Astrocyte (in vitro differentiated cells and primary cell): ENCODE measurements around the gene FILIP1L. TPM values are rescaled to one million over a fixed set of nuclear protein-coding genes. Genes with fewer than 3 reads are reported as not detected.

Source experiments
- DNase-seq: peaks from one replicate; pipeline ENCODE4 v3.0.0-alpha.2; 2010; ENCODE audit warnings: low read depth
- FAIRE-seq: peaks from 2 replicates; lab custom pipeline; 2011; peaks lifted over from hg19 to GRCh38; lab: Jason Lieb, UNC
- H2AFZ ChIP-seq: 2 replicates; pipeline ENCODE4 v1.6.0; 2012; ENCODE audit warnings: low read depth, low read length, inconsistent platforms
- H3K27ac ChIP-seq: 2 replicates; pipeline ENCODE4 v1.5.1; 2011; ENCODE audit warnings: low read depth, low read length, inconsistent platforms
- H3K27me3 ChIP-seq: 2 replicates; pipeline ENCODE4 v1.6.0; 2011; ENCODE audit warnings: low read length, inconsistent platforms; ENCODE audit not compliant: insufficient read depth
- H3K36me3 ChIP-seq: 2 replicates; pipeline ENCODE4 v1.5.1; 2011; ENCODE audit warnings: low read length, inconsistent platforms; ENCODE audit not compliant: insufficient read depth
- H3K4me1 ChIP-seq: 2 replicates; pipeline ENCODE4 v1.5.1; 2011; ENCODE audit warnings: low read length, inconsistent platforms; ENCODE audit not compliant: insufficient read depth
- H3K4me2 ChIP-seq: 2 replicates; pipeline ENCODE4 v1.6.0; 2012; ENCODE audit warnings: low read length, inconsistent platforms
- H3K4me3 ChIP-seq: 2 replicates; pipeline ENCODE4 v1.5.1; 2011; ENCODE audit warnings: low read depth, mild to moderate bottlenecking, low read length, inconsistent platforms; ENCODE audit not compliant: insufficient read depth
- H3K79me2 ChIP-seq: 2 replicates; pipeline ENCODE4 v1.6.0; 2012; ENCODE audit warnings: mild to moderate bottlenecking, low read length, inconsistent platforms; ENCODE audit not compliant: insufficient read depth
- H3K9ac ChIP-seq: 2 replicates; pipeline ENCODE4 v1.6.0; 2012; ENCODE audit warnings: mild to moderate bottlenecking, low read length, inconsistent platforms
- H3K9me3 ChIP-seq: 2 replicates; pipeline ENCODE4 v1.5.1; 2012; ENCODE audit warnings: low read depth, mild to moderate bottlenecking, low read length, inconsistent platforms; ENCODE audit not compliant: insufficient read depth
- H4K20me1 ChIP-seq: 2 replicates; pipeline ENCODE4 v1.6.0; 2012; ENCODE audit warnings: low read length, inconsistent platforms; ENCODE audit not compliant: insufficient read depth
- H3K27ac Mint-ChIP-seq: one replicate; pipeline ENCODE4 v1.8.0; 2021; ENCODE audit warnings: mild to moderate bottlenecking, mixed read lengths; ENCODE audit not compliant: unreplicated experiment
- H3K27me3 Mint-ChIP-seq: one replicate; pipeline ENCODE4 v1.8.0; 2021; ENCODE audit warnings: low read depth, mixed read lengths; ENCODE audit not compliant: unreplicated experiment
- H3K36me3 Mint-ChIP-seq: one replicate; pipeline ENCODE4 v1.8.0; 2021; ENCODE audit warnings: low read depth, mixed read lengths; ENCODE audit not compliant: unreplicated experiment
- H3K4me1 Mint-ChIP-seq: one replicate; pipeline ENCODE4 v1.8.0; 2021; ENCODE audit warnings: low read depth, mixed read lengths; ENCODE audit not compliant: unreplicated experiment
- H3K4me3 Mint-ChIP-seq: one replicate; pipeline ENCODE4 v1.8.0; 2021; ENCODE audit warnings: mild to moderate bottlenecking, moderate library complexity, mixed read lengths; ENCODE audit not compliant: unreplicated experiment
- H3K9me3 Mint-ChIP-seq: one replicate; pipeline ENCODE4 v1.8.0; 2021; ENCODE audit warnings: mild to moderate bottlenecking, mixed read lengths; ENCODE audit not compliant: unreplicated experiment
- CTCF ChIP-seq: IDR thresholded peaks from 2 replicates; pipeline ENCODE4 v1.5.1; 2011; ENCODE audit warnings: low read depth, mild to moderate bottlenecking, inconsistent platforms, low read length, moderate library complexity; ENCODE audit not compliant: insufficient read depth
- EZH2 ChIP-seq: IDR thresholded peaks from 2 replicates; pipeline ENCODE4 v1.6.1; 2012; ENCODE audit warnings: mild to moderate bottlenecking, low read length, inconsistent platforms; ENCODE audit not compliant: insufficient read depth
- total RNA-seq: library from RNA; stranded (reverse); gene quantifications from 2 replicates; pipeline ENCODE4 v1.2.1, GENCODE V29; 2021

The FILIP1L gene
- total RNA-seq, 1 donor from 2014 or later = 209 TPM

DNA sequence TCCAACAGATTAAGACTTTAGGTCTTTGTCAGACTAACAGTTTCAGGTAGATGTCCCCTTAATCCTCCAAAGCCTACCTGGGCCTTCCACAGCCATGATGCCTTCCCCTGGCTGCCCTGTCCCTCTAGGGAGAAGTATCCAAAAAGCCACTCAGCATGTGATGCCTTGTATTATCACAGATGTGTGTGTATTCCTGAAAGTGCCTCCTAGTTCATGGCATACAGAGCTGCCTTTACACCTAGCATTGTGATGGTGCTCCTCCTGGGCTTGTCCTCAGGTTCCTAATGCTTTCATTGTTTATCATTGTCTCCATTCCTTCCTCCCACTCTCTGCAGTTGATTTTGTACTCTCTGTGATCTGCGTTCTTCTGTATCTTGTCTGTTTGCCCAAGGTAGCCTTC, 253.1 kb downstream of the FILIP1L start:
- Mint-ChIP-seq H3K4me3 (no peak overlapping the region), H3K27me3 (no peaks in the 10 kb centered on the region), H3K36me3 (peaks cover 26% of the 10 kb centered on the region), H3K9me3 (no peaks in the 10 kb centered on the region), H3K4me1 (peaks cover 81% of the 10 kb centered on the region), H3K27ac (peak overlapping the region; percentile 77)
- no peaks in the 10 kb centered on the region for H3K27me3 ChIP-seq
- H4K20me1 ChIP-seq = peaks cover under 1% of the 10 kb centered on the region
- H3K9me3 ChIP-seq = no peaks in the 10 kb centered on the region
- peaks cover 57% of the 10 kb centered on the region for H3K4me1 ChIP-seq
- H3K27ac ChIP-seq = peak overlapping the region; percentile 95
- no peak overlapping the region for H2AFZ ChIP-seq
- H3K4me3 ChIP-seq = peak overlapping the region; percentile 2
- TF ChIP-seq CTCF = no peak
- TF ChIP-seq EZH2 = no peak
- H3K4me2 ChIP-seq = peak overlapping the region; percentile 44
- DNase-seq (no peak), FAIRE-seq (no peak)
- H3K9ac ChIP-seq = peak overlapping the region; percentile 70
- H3K36me3 ChIP-seq = peaks cover 42% of the 10 kb centered on the region
- H3K79me2 ChIP-seq = peaks cover 91% of the 10 kb centered on the region

DNA sequence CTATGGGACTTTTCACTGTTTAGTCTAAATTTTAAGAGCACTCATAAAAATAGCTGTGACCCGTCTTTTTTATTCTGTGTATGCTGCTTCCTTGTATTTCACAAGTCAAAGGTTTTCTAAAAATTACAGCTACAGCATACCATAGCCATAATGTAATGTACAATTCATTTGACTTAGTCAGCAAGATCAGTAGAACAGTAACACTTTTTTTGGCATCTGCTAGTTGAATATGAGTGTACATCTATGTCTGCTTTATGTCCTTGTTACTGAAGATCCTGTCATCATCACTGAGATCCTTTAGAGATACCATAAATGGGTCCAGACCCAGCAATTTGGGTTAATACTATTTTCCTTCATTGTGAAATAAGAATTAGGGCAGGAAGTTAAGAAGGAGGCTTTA, 254.5 kb downstream of the FILIP1L start:
- peak overlapping the region; percentile 95 for H3K27ac ChIP-seq
- H2AFZ ChIP-seq = no peak overlapping the region
- no peak overlapping the region for H3K4me3 ChIP-seq
- FAIRE-seq (peak; percentile 99), DNase-seq (peak; percentile 97)
- peak overlapping the region; percentile 70 for H3K9ac ChIP-seq
- H3K4me2 ChIP-seq = peak overlapping the region; percentile 55
- H3K36me3 ChIP-seq = peaks cover 42% of the 10 kb centered on the region
- H3K36me3 Mint-ChIP-seq = peaks cover 26% of the 10 kb centered on the region
- no peaks in the 10 kb centered on the region for H3K9me3 Mint-ChIP-seq
- no peaks in the 10 kb centered on the region for H3K9me3 ChIP-seq
- H3K27ac Mint-ChIP-seq = peak overlapping the region; percentile 68
- no peak for TF ChIP-seq EZH2
- TF ChIP-seq CTCF = no peak
- peaks cover 46% of the 10 kb centered on the region for H3K4me1 ChIP-seq
- H3K79me2 ChIP-seq = peaks cover 92% of the 10 kb centered on the region
- no peaks in the 10 kb centered on the region for H3K27me3 ChIP-seq
- peaks cover 11% of the 10 kb centered on the region for H4K20me1 ChIP-seq
- peak overlapping the region; percentile 58 for H3K4me3 Mint-ChIP-seq
- H3K27me3 Mint-ChIP-seq = no peaks in the 10 kb centered on the region
- H3K4me1 Mint-ChIP-seq = peaks cover 85% of the 10 kb centered on the region

- peak overlapping the region; percentile 66 for H3K9ac ChIP-seq
- peaks cover 92% of the 10 kb centered on the region for H3K79me2 ChIP-seq
- Mint-ChIP-seq H3K4me1 (peaks cover 87% of the 10 kb centered on the region), H3K27me3 (no peaks in the 10 kb centered on the region), H3K27ac (peak overlapping the region; percentile 24), H3K4me3 (no peak overlapping the region), H3K9me3 (no peaks in the 10 kb centered on the region), H3K36me3 (peaks cover 19% of the 10 kb centered on the region)
- H2AFZ ChIP-seq = no peak overlapping the region
- H3K4me3 ChIP-seq = no peak overlapping the region
- no peaks in the 10 kb centered on the region for H3K27me3 ChIP-seq
- peaks cover 41% of the 10 kb centered on the region for H3K4me1 ChIP-seq
- DNase-seq (no peak), FAIRE-seq (no peak)
- H4K20me1 ChIP-seq = peaks cover 24% of the 10 kb centered on the region
- H3K27ac ChIP-seq = peak overlapping the region; percentile 95
- H3K36me3 ChIP-seq = peaks cover 36% of the 10 kb centered on the region
- no peak for TF ChIP-seq EZH2
- no peak overlapping the region for H3K4me2 ChIP-seq
- no peaks in the 10 kb centered on the region for H3K9me3 ChIP-seq
Measured at GRCh38 chr3:99858469-99858868, 255.8 kb downstream of the FILIP1L start.
